Transverse colon (tissue), 4 donors: ENCODE data around the gene PHF21A. TPM values are rescaled to one million over a fixed set of nuclear protein-coding genes. Genes with fewer than 3 reads are reported as not detected.

Source experiments
- DNase-seq: peaks from one replicate; pipeline ENCODE4 v3.0.0-alpha.2; 2019
- H3K27ac ChIP-seq, 4 donors: fragments of 200-600 bp; sonication (generic); 2 replicates each; pipeline ENCODE4 v1.5.1; 2016 to 2018; ENCODE audit warnings: inconsistent platforms in 4 of 4
- H3K27me3 ChIP-seq: fragments of 200-600 bp; sonication (generic); 2 replicates; pipeline ENCODE4 v1.5.1; 2017; ENCODE audit warnings: inconsistent platforms
- H3K36me3 ChIP-seq, 4 donors: fragments of 200-600 bp; sonication (generic); 2 replicates each; pipeline ENCODE4 v1.5.1; 2017 to 2019; ENCODE audit warnings: inconsistent platforms in 4 of 4
- H3K4me1 ChIP-seq, 4 donors: fragments of 200-600 bp; sonication (generic); 2 replicates each; pipeline ENCODE4 v1.5.1; 2017 to 2020; ENCODE audit warnings: inconsistent platforms in 4 of 4
- H3K4me3 ChIP-seq, 4 donors: fragments of 200-600 bp; sonication (generic); 1 replicate in 1 of 4; 2 replicates in 3 of 4; pipeline versions ENCODE4 v1.5.1 to v1.6.1; 2017 to 2019; ENCODE audit warnings: inconsistent platforms in 4 of 4
- H3K9me3 ChIP-seq, 2 donors: fragments of 200-600 bp; sonication (generic); 2 replicates each; pipeline ENCODE4 v1.5.1; 2017 to 2019; ENCODE audit warnings: inconsistent platforms in 2 of 2
- EP300 ChIP-seq: sonication (generic); formaldehyde crosslinking; IDR thresholded peaks from one replicate; pipeline ENCODE4 v1.6.1; 2017; ENCODE audit warnings: antibody characterized with exemption, low read depth
- POLR2A ChIP-seq: fragments of 450-650 bp; IDR thresholded peaks from one replicate; pipeline ENCODE4 v1.6.1; 2016; ENCODE audit warnings: antibody characterized with exemption, mild to moderate bottlenecking, moderate library complexity
- POLR2AphosphoS5 ChIP-seq, 3 donors: sonication (generic); formaldehyde crosslinking; IDR thresholded peaks; one replicate each; pipeline ENCODE4 v1.6.1; 2016; ENCODE audit warnings: antibody characterized with exemption in 3 of 3
- WGBS, 2 donors: methylation state at CpG; one replicate each; pipeline ENCODE4 v1.1.5; 2018; ENCODE audit warnings: low coverage in 1 of 2; 5-methylcytosine and 5-hydroxymethylcytosine counted together
- in situ Hi-C, 4 donors: fragments of 200-750 bp; cut with MboI; loops; one replicate each; pipeline versions ENCODE4 v1.15.0 to v1.15.1; 2017; ENCODE audit warnings: low sequenced_read_pairs in 3 of 4, low pct_ligation_motif_present in 1 of 4, low pct_unique_long_range_greater_than_20kb in 1 of 4
- intact Hi-C: fragments of 100-400 bp; cut with DNase I; formaldehyde crosslinking; loops from one replicate; pipeline ENCODE4 v1.15.1; 2023; ENCODE audit warnings: low total_unique reads
- total RNA-seq, 4 donors: library from RNA; depleted of rRNA; stranded (reverse); fragments of >200 nt; gene quantifications; one replicate each; pipeline ENCODE4 v1.1.0, GENCODE V29; 2016
- TF ChIP-seq, protein P1 (sequence below), 5 experiments: fragments of 200-600 bp in 3 of 5; fragments of 450-650 bp in 2 of 5; sonication (generic) in 3 of 5; IDR thresholded peaks; 1 replicate in 2 of 5; 2 replicates in 3 of 5; pipeline ENCODE4 v1.5.1; 2016 to 2017; ENCODE audit warnings: antibody characterized with exemption in 5 of 5, inconsistent platforms in 3 of 5, mild to moderate bottlenecking in 2 of 5, moderate library complexity in 1 of 5

The PHF21A gene
- total RNA-seq, 4 donors from 2014 or later = 18.6 to 57.2 (median 40.2) TPM

DNA sequence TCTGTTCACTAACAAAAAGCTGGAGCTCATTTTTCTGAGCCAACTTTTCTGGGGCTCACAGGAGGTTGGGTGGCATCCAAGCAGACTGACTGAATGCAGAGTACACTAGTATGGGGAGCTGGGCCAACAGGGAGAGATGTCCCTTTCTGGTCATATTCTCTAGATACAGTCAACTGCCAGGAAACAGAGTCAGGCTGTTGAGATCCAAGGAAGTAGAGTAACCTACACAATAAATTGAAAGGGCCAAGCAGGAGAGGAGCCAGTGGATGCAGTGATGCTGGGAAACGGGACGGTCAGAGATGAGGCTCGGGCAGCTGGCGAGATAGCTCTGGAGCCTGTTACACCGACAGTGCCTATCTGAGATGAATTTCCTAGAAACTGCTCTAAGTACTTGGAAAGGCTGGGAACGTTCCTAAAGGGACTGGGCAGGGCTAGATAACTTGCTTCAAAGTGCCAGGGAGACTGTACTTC is 127.7 kb downstream of the PHF21A start:
- DNase-seq = peak; percentile 37
- H3K4me1 ChIP-seq = peaks cover 0 to 14% (median 7%) of the 10 kb centered on the region in 4 donors
- 59 to 83% methylated on average over 6 of the region's 6 CpGs for WGBS, 2 donors
- intact Hi-C loops (no loop called here), in situ Hi-C loops (no loop called here)
- no peaks in the 10 kb centered on the region for H3K27me3 ChIP-seq
- H3K27ac ChIP-seq = peak overlapping the region in 3 of 4 donors; percentile 56 to 67 (median 64)
- TF ChIP-seq POLR2A (no peak), POLR2AphosphoS5 (IDR thresholded peaks at IDR 0.05) (peak; percentile 66 to 70 (median 66)), EP300 (peak; percentile 28)
- TF ChIP-seq, protein P1, sequence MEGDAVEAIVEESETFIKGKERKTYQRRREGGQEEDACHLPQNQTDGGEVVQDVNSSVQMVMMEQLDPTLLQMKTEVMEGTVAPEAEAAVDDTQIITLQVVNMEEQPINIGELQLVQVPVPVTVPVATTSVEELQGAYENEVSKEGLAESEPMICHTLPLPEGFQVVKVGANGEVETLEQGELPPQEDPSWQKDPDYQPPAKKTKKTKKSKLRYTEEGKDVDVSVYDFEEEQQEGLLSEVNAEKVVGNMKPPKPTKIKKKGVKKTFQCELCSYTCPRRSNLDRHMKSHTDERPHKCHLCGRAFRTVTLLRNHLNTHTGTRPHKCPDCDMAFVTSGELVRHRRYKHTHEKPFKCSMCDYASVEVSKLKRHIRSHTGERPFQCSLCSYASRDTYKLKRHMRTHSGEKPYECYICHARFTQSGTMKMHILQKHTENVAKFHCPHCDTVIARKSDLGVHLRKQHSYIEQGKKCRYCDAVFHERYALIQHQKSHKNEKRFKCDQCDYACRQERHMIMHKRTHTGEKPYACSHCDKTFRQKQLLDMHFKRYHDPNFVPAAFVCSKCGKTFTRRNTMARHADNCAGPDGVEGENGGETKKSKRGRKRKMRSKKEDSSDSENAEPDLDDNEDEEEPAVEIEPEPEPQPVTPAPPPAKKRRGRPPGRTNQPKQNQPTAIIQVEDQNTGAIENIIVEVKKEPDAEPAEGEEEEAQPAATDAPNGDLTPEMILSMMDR (IDR thresholded peaks at IDR 0.05) = no peak
- H3K36me3 ChIP-seq = no peaks in the 10 kb centered on the region
- no peak overlapping the region for H3K4me3 ChIP-seq
- H3K9me3 ChIP-seq = no peaks in the 10 kb centered on the region

DNA sequence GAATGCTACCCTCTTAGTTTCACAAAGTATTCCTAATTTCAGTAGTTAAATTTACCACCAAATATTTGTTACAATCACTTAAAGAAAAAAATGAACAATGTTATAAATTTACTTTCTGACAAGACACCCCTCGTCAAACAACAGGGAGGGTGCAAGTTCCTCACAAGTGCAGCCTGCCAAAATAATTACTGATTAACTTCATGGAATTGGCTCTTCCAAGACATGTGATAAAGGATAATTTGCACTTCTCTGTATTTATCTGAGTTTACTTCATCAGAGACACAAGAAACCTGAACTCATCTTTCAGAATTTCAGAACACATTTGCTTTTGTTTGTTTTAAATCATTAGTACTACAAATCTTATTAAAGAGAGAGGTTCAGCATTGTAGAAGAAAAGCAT is 132.3 kb downstream of the PHF21A start:
- Histone ChIP-seq H3K4me3 (no peak overlapping the region), H3K9me3 (no peaks in the 10 kb centered on the region), H3K36me3 (no peaks in the 10 kb centered on the region), H3K27ac (no peak overlapping the region), H3K4me1 (peaks cover 0 to 8% (median 2%) of the 10 kb centered on the region in 4 donors), H3K27me3 (no peaks in the 10 kb centered on the region)
- TF ChIP-seq EP300 = no peak
- TF ChIP-seq, protein P1 (IDR thresholded peaks at IDR 0.05) = no peak
- TF ChIP-seq POLR2A = no peak
- no peak for TF ChIP-seq POLR2AphosphoS5 (IDR thresholded peaks at IDR 0.05)
- WGBS, 2 donors = 56 to 58% methylated on average over 1 of the region's 1 CpG
- in situ Hi-C loops (no loop called here), intact Hi-C loops (no loop called here)
- DNase-seq = no peak

DNA sequence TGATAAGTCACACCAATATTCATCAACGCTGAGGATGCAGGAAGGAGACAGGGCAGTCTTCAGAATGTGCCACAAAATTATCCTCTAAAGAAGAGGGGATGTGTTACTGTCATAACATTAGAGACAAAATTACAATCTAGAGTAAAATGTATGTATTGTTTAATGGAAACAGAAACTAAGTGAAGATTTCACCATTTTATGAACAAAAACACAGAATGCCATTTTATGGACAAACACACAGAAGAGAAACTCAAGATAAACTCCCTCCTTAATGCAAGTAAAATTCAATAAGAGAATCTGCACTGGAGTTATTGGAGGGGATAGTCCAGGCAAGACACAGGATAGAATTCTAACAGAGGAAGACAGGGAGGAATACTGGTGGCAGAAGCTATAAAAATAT is 136.0 kb downstream of the PHF21A start:
- intact Hi-C loops (no loop called here), in situ Hi-C loops (no loop called here)
- Histone ChIP-seq H3K4me3 (no peak overlapping the region), H3K27me3 (no peaks in the 10 kb centered on the region), H3K36me3 (no peaks in the 10 kb centered on the region), H3K9me3 (no peaks in the 10 kb centered on the region), H3K27ac (no peak overlapping the region), H3K4me1 (peaks cover 0 to 15% (median 1%) of the 10 kb centered on the region in 4 donors)
- TF ChIP-seq EP300 (no peak), POLR2AphosphoS5 (IDR thresholded peaks at IDR 0.05) (no peak), POLR2A (no peak)
- TF ChIP-seq, protein P1 (IDR thresholded peaks at IDR 0.05) = no peak
- 97 to 100% methylated on average over 1 of the region's 1 CpG for WGBS, 2 donors
- no peak for DNase-seq

DNA sequence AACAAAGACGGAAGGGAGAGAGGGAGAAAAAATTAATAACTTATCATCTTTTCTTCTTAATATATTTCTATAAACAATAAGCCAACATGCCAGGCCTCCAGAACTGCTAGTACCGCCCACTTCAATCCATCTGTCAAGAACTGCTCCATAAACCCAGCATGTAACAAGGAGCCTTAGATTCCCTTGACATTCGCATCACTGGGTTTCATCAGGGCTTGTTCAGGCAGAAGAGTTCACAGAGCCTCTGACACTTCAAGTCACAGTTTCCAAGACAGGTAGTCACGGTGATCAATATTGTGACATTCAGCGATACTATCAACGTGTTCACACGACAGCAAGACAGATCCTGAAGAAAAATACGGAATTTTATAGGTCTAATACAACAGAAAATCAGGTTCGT is 137.1 kb downstream of the PHF21A start:
- no peak for TF ChIP-seq EP300
- no peak for TF ChIP-seq POLR2AphosphoS5 (IDR thresholded peaks at IDR 0.05)
- TF ChIP-seq, protein P1 (IDR thresholded peaks at IDR 0.05) = no peak
- no peak for TF ChIP-seq POLR2A
- no peaks in the 10 kb centered on the region for H3K36me3 ChIP-seq
- H3K27ac ChIP-seq = no peak overlapping the region
- intact Hi-C loops = no loop called here
- no peak for DNase-seq
- WGBS, 2 donors = 79 to 91% methylated on average over 5 to 9 of the region's 9 CpGs
- no peak overlapping the region for H3K4me3 ChIP-seq
- in situ Hi-C loops = no loop called here
- H3K27me3 ChIP-seq = no peaks in the 10 kb centered on the region
- H3K4me1 ChIP-seq = peaks cover 0 to 15% (median 1%) of the 10 kb centered on the region in 4 donors
- no peaks in the 10 kb centered on the region for H3K9me3 ChIP-seq
